Fibroblast of skin of left biceps (primary cell): Measurements from ENCODE around the gene TACR1.
"Not testable (repeated sequence)": the region's sequence is repeated elsewhere in the genome, so short reads cannot be mapped to it uniquely, and the experiment has no call there.

Source experiments
- DNase-seq, 2 experiments: peaks; one replicate each; pipeline ENCODE4 v3.0.0-alpha.2; 2013; ENCODE audit warnings: low read depth in 2 of 2

The TACR1 gene

GRCh38 chr2:75146221-75146605 is 53.1 kb downstream of the TACR1 start:
- not testable (repeated sequence) for DNase-seq

- peak in 1 of 2 experiments; percentile 13 for DNase-seq
Measured at GRCh38 chr2:75142081-75142480, 57.2 kb downstream of the TACR1 start.

GRCh38 chr2:75140288-75140687 is 59.0 kb downstream of the TACR1 start:
- DNase-seq, result no peak

- DNase-seq, result no peak
Measured at GRCh38 chr2:75139171-75139570, 60.1 kb downstream of the TACR1 start.

GRCh38 chr2:75138528-75138927 is 60.8 kb downstream of the TACR1 start:
- DNase-seq, result no peak

GRCh38 chr2:75135776-75136400 is 63.4 kb downstream of the TACR1 start:
- DNase-seq, result no peak

GRCh38 chr2:75134860-75135259 is 64.5 kb downstream of the TACR1 start:
- DNase-seq, result no peak

GRCh38 chr2:75133621-75134570 is 65.4 kb downstream of the TACR1 start:
- DNase-seq, result peak in 1 of 2 experiments; percentile 17

- DNase-seq, result no peak
Measured at GRCh38 chr2:75130171-75130570, 69.1 kb downstream of the TACR1 start.

GRCh38 chr2:75123876-75124275 is 75.4 kb downstream of the TACR1 start:
- DNase-seq, result no peak

GRCh38 chr2:75113231-75113869 is 86.0 kb downstream of the TACR1 start:
- no peak for DNase-seq

GRCh38 chr2:75108937-75109482 is 90.3 kb downstream of the TACR1 start:
- no peak for DNase-seq

GRCh38 chr2:75102011-75102410 is 97.3 kb downstream of the TACR1 start:
- DNase-seq, result no peak

GRCh38 chr2:75100801-75101151 is 98.5 kb downstream of the TACR1 start:
- DNase-seq, result no peak

- peak; percentile 92 to 94 for DNase-seq
Measured at GRCh38 chr2:75100011-75100800, 99.1 kb downstream of the TACR1 start.

GRCh38 chr2:75099521-75099922 is 99.8 kb downstream of the TACR1 start:
- DNase-seq, result peak in 1 of 2 experiments; percentile 3

GRCh38 chr2:75098856-75099255 is 100.5 kb downstream of the TACR1 start:
- peak in 1 of 2 experiments; percentile 5 for DNase-seq

GRCh38 chr2:75097831-75098230 is 101.5 kb downstream of the TACR1 start:
- no peak for DNase-seq

- no peak for DNase-seq
Measured at GRCh38 chr2:75094405-75094804, 104.9 kb downstream of the TACR1 start.

- no peak for DNase-seq
Measured at GRCh38 chr2:75090770-75091515, 108.4 kb downstream of the TACR1 start.

GRCh38 chr2:75089471-75089870 is 109.8 kb downstream of the TACR1 start:
- DNase-seq, result no peak
